Stomach (tissue), 9 donors: ENCODE measurements around the gene SYNDIG1. TPM values are rescaled to one million over a fixed set of nuclear protein-coding genes. Genes with fewer than 3 reads are reported as not detected.

ENCODE experiments used
- DNase-seq, 2 donors: peaks; one replicate each; pipeline versions ENCODE4 v3.0.0 to v3.0.0-alpha.2; 2013 to 2019
- H3K27ac ChIP-seq, 5 donors: fragments of 200-600 bp in 4 of 5; sonication (generic) in 4 of 5; one replicate each; pipeline ENCODE4 v1.5.1; 2013 to 2019; ENCODE audit warnings: mild to moderate bottlenecking in 1 of 5, moderate library complexity in 1 of 5
- H3K27me3 ChIP-seq, 3 donors: fragments of 200-600 bp; sonication (generic); one replicate each; pipeline ENCODE4 v1.5.1; 2017 to 2019; ENCODE audit warnings: mixed run types in 1 of 3
- H3K36me3 ChIP-seq, 4 donors: fragments of 200-600 bp; sonication (generic); 1 replicate in 3 of 4; 2 replicates in 1 of 4; pipeline ENCODE4 v1.5.1; 2016 to 2019
- H3K4me1 ChIP-seq, 4 donors: fragments of 200-600 bp; sonication (generic); one replicate each; pipeline ENCODE4 v1.5.1; 2016 to 2019
- H3K4me3 ChIP-seq, 4 donors: fragments of 200-600 bp; sonication (generic) in 3 of 4; one replicate each; pipeline ENCODE4 v1.5.1; 2016 to 2019; ENCODE audit warnings: mild to moderate bottlenecking in 1 of 4
- H3K9me3 ChIP-seq, 4 donors: fragments of 200-600 bp; sonication (generic); one replicate each; pipeline ENCODE4 v1.5.1; 2016 to 2019
- CTCF ChIP-seq, 7 experiments: fragments of 450-650 bp in 4 of 7; fragments of 200-600 bp in 3 of 7; sonication (generic) in 3 of 7; IDR thresholded peaks; one replicate each; pipeline ENCODE4 v1.5.1; 2016 to 2019; ENCODE audit warnings: antibody characterized with exemption in 7 of 7, control low read depth in 2 of 7, mild to moderate bottlenecking in 1 of 7
- EP300 ChIP-seq: sonication (generic); formaldehyde crosslinking; IDR thresholded peaks from one replicate; pipeline ENCODE4 v1.6.1; 2017; ENCODE audit warnings: antibody characterized with exemption
- POLR2A ChIP-seq, 4 donors: fragments of 450-650 bp; IDR thresholded peaks; one replicate each; pipeline ENCODE4 v1.6.1; 2016; ENCODE audit warnings: antibody characterized with exemption in 4 of 4, control low read depth in 2 of 4, mild to moderate bottlenecking in 1 of 4, moderate library complexity in 1 of 4
- POLR2AphosphoS5 ChIP-seq, 3 donors: sonication (generic); formaldehyde crosslinking; IDR thresholded peaks; one replicate each; pipeline ENCODE4 v1.6.1; 2016; ENCODE audit warnings: antibody characterized with exemption in 3 of 3
- WGBS, 5 donors: extraction: QIAGEN DNeasy Blood & Tissue Kit in 3 of 5; methylation state at CpG; one replicate each; pipeline versions ENCODE4 v1.1.5 to v1.1.7; 2013 to 2018; 5-methylcytosine and 5-hydroxymethylcytosine counted together
- intact Hi-C: fragments of 100-400 bp; cut with DNase I; formaldehyde crosslinking; loops from one replicate; pipeline ENCODE4 v1.15.1; 2023; ENCODE audit warnings: low total_unique reads
- polyA plus RNA-seq, 3 donors: library from polyadenylated mRNA; stranded (reverse); fragments of 200-250 nt; gene quantifications; one replicate each; pipeline ENCODE4 v1.2.3, GENCODE V29; 2013
- total RNA-seq, 5 donors: library from RNA; depleted of rRNA; stranded (reverse); fragments of >200 nt; gene quantifications; one replicate each; pipeline versions ENCODE4 v1.1.0 to v1.2.3, GENCODE V29; 2014 to 2016
- donor health status: healthy with polysubstance abuse.
- donor health status: Bipolar disorder and iron deficiency.
- donor health status: healthy.

The SYNDIG1 gene
- total and polyA plus RNA-seq, 8 donors, result 0.29 to 2.0 (median 0.89) TPM; not detected in 4

GRCh38 chr20:24543741-24544140 is 74.3 kb downstream of the SYNDIG1 start:
- Histone ChIP-seq H3K27me3 (no peaks in the 10 kb centered on the region), H3K4me3 (no peak overlapping the region), H3K4me1 (no peaks in the 10 kb centered on the region), H3K9me3 (peaks cover 0 to 15% (median 8%) of the 10 kb centered on the region in 4 donors), H3K27ac (no peak overlapping the region), H3K36me3 (no peaks in the 10 kb centered on the region)
- no peak for DNase-seq
- intact Hi-C loops, result no loop called here
- WGBS, 5 donors, result 85 to 90% (median 87%) methylated on average over 6 of the region's 6 CpGs
- TF ChIP-seq CTCF (IDR thresholded peaks at IDR 0.05), result no peak
- TF ChIP-seq POLR2A (IDR thresholded peaks at IDR 0.05), result no peak
- TF ChIP-seq POLR2AphosphoS5 (IDR thresholded peaks at IDR 0.05), result no peak
- no peak for TF ChIP-seq EP300

DNA sequence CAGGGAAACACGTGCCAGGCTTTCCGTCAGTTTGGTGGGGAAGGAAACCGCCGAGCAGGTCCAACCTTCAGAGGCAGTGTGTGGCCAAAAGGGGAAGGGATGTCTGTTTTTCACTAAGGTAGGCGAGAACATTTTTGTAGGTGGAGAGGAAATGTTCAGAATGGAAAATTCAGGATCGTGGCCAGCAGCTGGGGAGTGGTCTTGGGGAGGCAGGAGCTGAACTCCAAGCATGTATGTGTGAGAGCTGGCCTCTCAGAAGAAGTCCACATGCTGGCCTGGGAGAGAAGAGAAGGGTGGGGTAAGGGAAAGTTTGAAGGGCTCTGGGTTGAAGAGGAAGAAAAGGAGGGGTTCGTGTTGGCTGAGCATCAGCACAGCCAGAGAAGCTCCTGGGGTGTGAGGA is 74.9 kb downstream of the SYNDIG1 start:
- TF ChIP-seq EP300 (no peak), CTCF (IDR thresholded peaks at IDR 0.05) (no peak), POLR2AphosphoS5 (IDR thresholded peaks at IDR 0.05) (no peak), POLR2A (IDR thresholded peaks at IDR 0.05) (no peak)
- Histone ChIP-seq H3K36me3 (no peaks in the 10 kb centered on the region), H3K4me1 (no peaks in the 10 kb centered on the region), H3K9me3 (peaks cover 0 to 15% (median 8%) of the 10 kb centered on the region in 4 donors), H3K27ac (no peak overlapping the region), H3K27me3 (no peaks in the 10 kb centered on the region), H3K4me3 (no peak overlapping the region)
- no peak for DNase-seq
- intact Hi-C loops, result no loop called here
- 69 to 79% (median 78%) methylated on average over 7 of the region's 7 CpGs for WGBS, 5 donors

DNA sequence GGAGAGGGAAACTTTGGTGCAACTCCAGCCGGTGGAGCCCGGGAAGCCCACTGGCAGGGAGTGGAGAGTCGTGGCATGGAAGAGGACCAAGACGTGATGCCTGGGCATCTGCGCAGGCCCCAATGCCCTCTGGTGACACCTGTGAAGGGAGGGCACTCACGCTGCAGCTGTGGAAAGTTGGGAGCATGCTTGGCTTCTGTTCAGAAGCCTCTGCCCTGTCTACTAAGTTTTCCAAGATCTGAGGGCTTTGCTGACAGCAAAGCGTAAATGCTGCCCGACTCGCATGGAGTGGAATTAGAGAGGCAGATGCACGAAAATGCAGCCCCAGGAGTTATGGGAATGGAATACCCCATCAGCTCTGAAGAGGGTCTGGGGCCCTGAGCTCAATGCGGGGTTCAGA is 75.7 kb downstream of the SYNDIG1 start:
- DNase-seq, result no peak
- Histone ChIP-seq H3K9me3 (peaks cover 0 to 15% (median 6%) of the 10 kb centered on the region in 4 donors), H3K27ac (no peak overlapping the region), H3K36me3 (no peaks in the 10 kb centered on the region), H3K4me1 (no peaks in the 10 kb centered on the region), H3K27me3 (no peaks in the 10 kb centered on the region), H3K4me3 (no peak overlapping the region)
- 85 to 95% (median 92%) methylated on average over 11 of the region's 11 CpGs for WGBS, 5 donors
- TF ChIP-seq EP300, result no peak
- no peak for TF ChIP-seq POLR2A (IDR thresholded peaks at IDR 0.05)
- intact Hi-C loops, result no loop called here

DNA sequence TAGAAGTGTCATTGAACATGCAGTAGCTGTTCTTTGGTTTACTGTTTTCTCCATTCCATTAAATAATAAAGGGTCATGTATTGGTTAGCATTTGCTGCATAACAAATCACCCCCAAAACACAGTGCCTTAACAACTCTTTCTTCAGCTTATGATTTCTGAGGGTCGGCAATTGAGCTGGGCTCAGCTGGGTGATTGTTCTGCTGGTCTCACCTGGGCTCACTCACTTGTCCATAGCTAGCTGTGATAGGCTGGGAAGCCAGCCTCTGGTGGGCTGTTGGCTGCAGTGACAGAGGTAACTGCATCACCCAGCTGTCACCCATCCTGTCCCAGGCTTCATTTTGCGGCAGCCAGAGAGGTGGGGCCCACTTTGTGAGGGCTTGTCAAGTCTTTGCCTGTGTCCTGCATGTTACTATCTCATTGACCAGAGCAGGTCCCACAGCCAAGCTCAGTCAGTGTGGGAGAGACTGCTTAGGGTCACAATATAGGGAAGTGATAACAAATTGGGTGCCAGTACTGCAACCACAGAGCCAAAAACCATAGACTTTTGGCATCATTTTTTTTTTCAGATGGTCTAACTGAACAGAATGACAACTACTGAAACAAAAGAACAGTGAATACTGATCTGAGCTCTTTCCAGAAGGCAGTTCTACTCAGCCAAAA is 76.9 kb downstream of the SYNDIG1 start:
- H3K36me3 ChIP-seq, result no peaks in the 10 kb centered on the region
- DNase-seq, result no peak
- no peak overlapping the region for H3K4me3 ChIP-seq
- TF ChIP-seq CTCF (IDR thresholded peaks at IDR 0.05) (no peak), EP300 (no peak), POLR2AphosphoS5 (IDR thresholded peaks at IDR 0.05) (no peak), POLR2A (IDR thresholded peaks at IDR 0.05) (no peak)
- H3K27me3 ChIP-seq, result no peaks in the 10 kb centered on the region
- peaks cover 0 to 15% (median 6%) of the 10 kb centered on the region in 4 donors for H3K9me3 ChIP-seq
- H3K27ac ChIP-seq, result no peak overlapping the region
- H3K4me1 ChIP-seq, result no peaks in the 10 kb centered on the region
- WGBS, 5 donors, result 83 to 98% (median 94%) methylated on average over 2 of the region's 2 CpGs
- intact Hi-C loops, result no loop called here

DNA sequence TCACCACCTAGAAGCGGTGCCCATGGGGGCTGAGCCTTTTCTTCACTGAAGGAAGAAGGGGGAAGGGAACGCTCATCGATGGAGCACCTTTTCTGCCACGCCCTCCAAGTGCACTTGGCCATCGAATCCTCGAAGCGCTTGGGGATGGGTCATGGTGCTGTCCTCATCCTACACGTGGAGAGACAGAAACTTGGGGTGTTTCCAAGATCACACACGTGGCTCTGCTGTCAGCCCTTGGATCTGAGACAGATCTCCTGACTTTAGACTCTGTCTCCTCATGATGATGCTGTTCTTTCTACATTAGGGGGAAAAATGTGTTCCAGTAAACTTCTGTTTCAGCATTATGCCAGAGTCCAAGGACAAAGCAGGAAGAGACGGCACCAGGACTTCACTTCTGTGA is 78.5 kb downstream of the SYNDIG1 start:
- intact Hi-C loops, result no loop called here
- 77 to 94% (median 81%) methylated on average over 10 of the region's 10 CpGs for WGBS, 5 donors

More for the DNA sequence above, 78.5 kb downstream of the SYNDIG1 start:
- DNase-seq, result no peak
- Histone ChIP-seq H3K27me3 (no peaks in the 10 kb centered on the region), H3K27ac (no peak overlapping the region), H3K4me1 (no peaks in the 10 kb centered on the region), H3K4me3 (no peak overlapping the region), H3K9me3 (peaks cover 0 to 15% (median 6%) of the 10 kb centered on the region in 4 donors), H3K36me3 (no peaks in the 10 kb centered on the region)
- no peak for TF ChIP-seq EP300
- TF ChIP-seq POLR2A (IDR thresholded peaks at IDR 0.05), result no peak
- TF ChIP-seq CTCF (IDR thresholded peaks at IDR 0.05), result no peak
- no peak for TF ChIP-seq POLR2AphosphoS5 (IDR thresholded peaks at IDR 0.05)
